GM23338 (cell line): ENCODE measurements around the gene ELOF1. TPM values are rescaled to one million over a fixed set of nuclear protein-coding genes. Genes with fewer than 3 reads are reported as not detected.

ENCODE experiments used
- ATAC-seq: fragments of 200-7000 bp; cut with Tn5 transposase; 3 replicates; pipeline ENCODE4 v1.9.1; 2020
- DNase-seq: peaks from one replicate; pipeline ENCODE4 v3.0.0-alpha.2; 2015; ENCODE audit warnings: low spot score
- H2AFZ ChIP-seq: fragments of 200-600 bp; sonication (generic); 2 replicates; pipeline ENCODE4 v1.8.0; 2016; ENCODE audit warnings: antibody characterized with exemption, mild to moderate bottlenecking, moderate library complexity
- H3F3A ChIP-seq: fragments of 200-600 bp; sonication (generic); replicated peaks from 2 replicates; pipeline ENCODE4 v1.8.0; 2017; ENCODE audit warnings: antibody characterized with exemption, mixed run types, low read depth
- H3K27ac ChIP-seq: fragments of 200-600 bp; sonication (generic); 2 replicates; pipeline ENCODE4 v1.6.1; 2016; ENCODE audit warnings: low read depth
- H3K27me3 ChIP-seq: fragments of 200-600 bp; sonication (generic); 2 replicates; pipeline ENCODE4 v1.8.0; 2016; ENCODE audit warnings: mild to moderate bottlenecking, mixed run types, moderate library complexity; ENCODE audit not compliant: insufficient read depth
- H3K36me3 ChIP-seq: fragments of 200-600 bp; sonication (generic); 2 replicates; pipeline ENCODE4 v1.8.0; 2016; ENCODE audit warnings: mild to moderate bottlenecking; ENCODE audit not compliant: insufficient read depth
- H3K4me1 ChIP-seq: fragments of 200-600 bp; sonication (generic); 2 replicates; pipeline ENCODE4 v1.8.0; 2016; ENCODE audit warnings: mild to moderate bottlenecking, moderate library complexity; ENCODE audit not compliant: insufficient read depth
- H3K4me2 ChIP-seq: fragments of 200-600 bp; sonication (generic); 2 replicates; pipeline ENCODE4 v1.7.1; 2017; ENCODE audit warnings: mixed run types
- H3K4me3 ChIP-seq: fragments of 200-600 bp; sonication (generic); 2 replicates; pipeline ENCODE4 v1.6.1; 2016; ENCODE audit warnings: mixed run types
- H3K79me2 ChIP-seq: fragments of 200-600 bp; sonication (generic); replicated peaks from 2 replicates; pipeline ENCODE4 v1.8.0; 2017; ENCODE audit warnings: mild to moderate bottlenecking; ENCODE audit not compliant: insufficient read depth
- H3K9me2 ChIP-seq: fragments of 200-600 bp; sonication (generic); 2 replicates; pipeline ENCODE4 v1.8.0; 2017; ENCODE audit not compliant: insufficient read depth
- H4K20me1 ChIP-seq: fragments of 200-600 bp; sonication (generic); replicated peaks from 2 replicates; pipeline ENCODE4 v1.8.0; 2017; ENCODE audit warnings: mild to moderate bottlenecking; ENCODE audit not compliant: insufficient read depth
- H3K27ac Mint-ChIP-seq: 2 replicates; pipeline ENCODE4 v1.8.0; 2020; ENCODE audit warnings: inconsistent platforms, mild to moderate bottlenecking, moderate library complexity, mixed read lengths
- H3K27me3 Mint-ChIP-seq: 3 replicates; pipeline ENCODE4 v1.8.0; 2022; ENCODE audit warnings: low read depth, mild to moderate bottlenecking, moderate library complexity, mixed read lengths, inconsistent platforms; ENCODE audit not compliant: insufficient read depth, poor library complexity
- H3K36me3 Mint-ChIP-seq: 3 replicates; pipeline ENCODE4 v1.8.0; 2021; ENCODE audit warnings: low read depth, mild to moderate bottlenecking, inconsistent platforms, moderate library complexity, mixed read lengths
- H3K4me1 Mint-ChIP-seq: 3 replicates; pipeline ENCODE4 v1.8.0; 2020; ENCODE audit warnings: mild to moderate bottlenecking, inconsistent platforms, mixed read lengths
- H3K4me3 Mint-ChIP-seq: 3 replicates; pipeline ENCODE4 v1.8.0; 2021; ENCODE audit warnings: moderate library complexity, mild to moderate bottlenecking, inconsistent platforms, mixed read lengths
- H3K9me3 Mint-ChIP-seq: 3 replicates; pipeline ENCODE4 v1.8.0; 2020; ENCODE audit warnings: moderate library complexity, mild to moderate bottlenecking, inconsistent platforms, mixed read lengths
- CREB1 ChIP-seq: fragments of 250-450 bp; sonication (Bioruptor Pico); IDR thresholded peaks from 2 replicates; pipeline ENCODE4 v1.5.0; 2020; ENCODE audit warnings: low read depth, mild to moderate bottlenecking, moderate library complexity
- STAT1 ChIP-seq: IDR thresholded peaks from one replicate; pipeline ENCODE4 v1.6.1; 2016; ENCODE audit warnings: antibody characterized with exemption; ENCODE audit not compliant: unreplicated experiment
- ZNF114 ChIP-seq: fragments of 250-450 bp; sonication (Bioruptor Pico); IDR thresholded peaks from 2 replicates; pipeline ENCODE4 v1.5.0; 2020; ENCODE audit warnings: mild to moderate bottlenecking, moderate library complexity
- ZNF331 ChIP-seq: fragments of 250-450 bp; sonication (Bioruptor Pico); IDR thresholded peaks from 2 replicates; pipeline ENCODE4 v1.5.0; 2020; ENCODE audit warnings: low read depth, mild to moderate bottlenecking, moderate library complexity
- polyA plus RNA-seq: library from polyadenylated mRNA; unstranded; fragments of >200 nt; fragmentation: Nextera tagmentation; extraction: Ambion mirVana; gene quantifications from 2 replicates; pipeline ENCODE4 v1.2.1, GENCODE V29; 2016
- total RNA-seq: library from RNA; depleted of rRNA; stranded (reverse); fragments of >200 nt; shearing (Covaris generic); gene quantifications from 2 replicates; pipeline ENCODE4 v1.2.3, GENCODE V29; 2014
- TF ChIP-seq, protein P1 (sequence below): IDR thresholded peaks from one replicate; pipeline ENCODE4 v1.6.1; 2018; ENCODE audit warnings: antibody characterized with exemption; ENCODE audit not compliant: unreplicated experiment
- TF ChIP-seq, protein P2 (sequence below): IDR thresholded peaks from 2 replicates; pipeline ENCODE4 v1.6.1; 2016; ENCODE audit warnings: antibody characterized with exemption
- TF ChIP-seq, protein P3 (sequence below), 2 experiments: fragments of 200-600 bp in 1 of 2; sonication (generic) in 1 of 2; conservative IDR thresholded peaks; 2 replicates each; pipeline versions ENCODE4 v1.5.1 to v1.6.1; 2016 to 2017; ENCODE audit warnings: antibody characterized with exemption in 2 of 2, low read depth in 2 of 2, mild to moderate bottlenecking in 2 of 2, moderate library complexity in 1 of 2
- TF ChIP-seq, protein P4 (sequence below): fragments of 250-450 bp; sonication (Bioruptor Pico); IDR thresholded peaks from 2 replicates; pipeline ENCODE4 v1.5.0; 2020; ENCODE audit warnings: mild to moderate bottlenecking, moderate library complexity

ELOF1 gene
- total and polyA plus RNA-seq, 2 experiments from 2014 or later = 73.3 to 103 TPM

DNA sequence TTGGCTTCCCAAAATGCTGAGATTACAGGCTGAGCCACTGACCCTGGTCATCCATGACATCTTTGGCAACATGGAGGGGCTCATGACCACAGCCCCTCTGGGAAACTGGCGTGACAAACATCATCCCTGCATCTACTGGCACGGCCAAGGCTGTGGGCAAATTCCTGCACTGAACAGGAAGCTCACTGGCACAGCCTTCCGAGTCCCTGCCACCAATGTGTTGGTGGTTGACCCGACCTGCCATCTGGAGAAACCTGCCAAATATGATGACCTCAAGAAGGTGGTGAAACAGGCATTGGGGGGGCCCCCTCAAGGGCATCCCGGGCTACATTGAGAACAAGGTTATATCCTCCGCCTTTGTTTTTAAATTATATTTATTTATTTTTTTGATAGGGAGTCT, 27.3 kb upstream of the ELOF1 start (continued):
- TF ChIP-seq, protein P1, sequence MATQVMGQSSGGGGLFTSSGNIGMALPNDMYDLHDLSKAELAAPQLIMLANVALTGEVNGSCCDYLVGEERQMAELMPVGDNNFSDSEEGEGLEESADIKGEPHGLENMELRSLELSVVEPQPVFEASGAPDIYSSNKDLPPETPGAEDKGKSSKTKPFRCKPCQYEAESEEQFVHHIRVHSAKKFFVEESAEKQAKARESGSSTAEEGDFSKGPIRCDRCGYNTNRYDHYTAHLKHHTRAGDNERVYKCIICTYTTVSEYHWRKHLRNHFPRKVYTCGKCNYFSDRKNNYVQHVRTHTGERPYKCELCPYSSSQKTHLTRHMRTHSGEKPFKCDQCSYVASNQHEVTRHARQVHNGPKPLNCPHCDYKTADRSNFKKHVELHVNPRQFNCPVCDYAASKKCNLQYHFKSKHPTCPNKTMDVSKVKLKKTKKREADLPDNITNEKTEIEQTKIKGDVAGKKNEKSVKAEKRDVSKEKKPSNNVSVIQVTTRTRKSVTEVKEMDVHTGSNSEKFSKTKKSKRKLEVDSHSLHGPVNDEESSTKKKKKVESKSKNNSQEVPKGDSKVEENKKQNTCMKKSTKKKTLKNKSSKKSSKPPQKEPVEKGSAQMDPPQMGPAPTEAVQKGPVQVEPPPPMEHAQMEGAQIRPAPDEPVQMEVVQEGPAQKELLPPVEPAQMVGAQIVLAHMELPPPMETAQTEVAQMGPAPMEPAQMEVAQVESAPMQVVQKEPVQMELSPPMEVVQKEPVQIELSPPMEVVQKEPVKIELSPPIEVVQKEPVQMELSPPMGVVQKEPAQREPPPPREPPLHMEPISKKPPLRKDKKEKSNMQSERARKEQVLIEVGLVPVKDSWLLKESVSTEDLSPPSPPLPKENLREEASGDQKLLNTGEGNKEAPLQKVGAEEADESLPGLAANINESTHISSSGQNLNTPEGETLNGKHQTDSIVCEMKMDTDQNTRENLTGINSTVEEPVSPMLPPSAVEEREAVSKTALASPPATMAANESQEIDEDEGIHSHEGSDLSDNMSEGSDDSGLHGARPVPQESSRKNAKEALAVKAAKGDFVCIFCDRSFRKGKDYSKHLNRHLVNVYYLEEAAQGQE = no peak
- TF ChIP-seq STAT1 (no peak), ZNF114 (CRISPR knock-in tag) (no peak)
- TF ChIP-seq, protein P2, sequence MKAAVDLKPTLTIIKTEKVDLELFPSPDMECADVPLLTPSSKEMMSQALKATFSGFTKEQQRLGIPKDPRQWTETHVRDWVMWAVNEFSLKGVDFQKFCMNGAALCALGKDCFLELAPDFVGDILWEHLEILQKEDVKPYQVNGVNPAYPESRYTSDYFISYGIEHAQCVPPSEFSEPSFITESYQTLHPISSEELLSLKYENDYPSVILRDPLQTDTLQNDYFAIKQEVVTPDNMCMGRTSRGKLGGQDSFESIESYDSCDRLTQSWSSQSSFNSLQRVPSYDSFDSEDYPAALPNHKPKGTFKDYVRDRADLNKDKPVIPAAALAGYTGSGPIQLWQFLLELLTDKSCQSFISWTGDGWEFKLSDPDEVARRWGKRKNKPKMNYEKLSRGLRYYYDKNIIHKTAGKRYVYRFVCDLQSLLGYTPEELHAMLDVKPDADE = no peak

DNA sequence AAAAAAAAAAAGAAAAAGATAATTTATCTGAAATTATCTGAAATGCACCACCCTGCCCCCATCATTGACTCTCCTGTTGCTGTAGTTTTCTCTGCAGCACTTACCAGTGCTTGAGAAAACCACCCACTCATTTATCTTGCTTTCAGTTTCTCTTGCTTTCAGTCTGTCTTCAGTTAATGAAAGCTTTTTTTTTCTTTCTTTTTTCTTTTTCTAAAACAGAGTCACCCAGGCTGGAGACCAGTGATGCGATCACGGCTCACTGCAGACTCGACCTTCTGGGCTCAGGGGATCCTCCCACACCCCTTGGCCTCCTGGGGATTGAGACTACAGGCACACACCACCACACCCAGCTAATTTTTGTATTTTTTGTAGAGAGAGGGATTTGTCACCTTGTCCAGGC, 22.7 kb upstream of the ELOF1 start:
- Histone ChIP-seq H3K27ac (no peak overlapping the region), H2AFZ (no peak overlapping the region), H4K20me1 (no peaks in the 10 kb centered on the region), H3K4me3 (no peak overlapping the region), H3F3A (0 out of 2 replicates have a peak, but pooled peaks cover 3% of the 10 kb centered on the region), H3K79me2 (no peaks in the 10 kb centered on the region), H3K4me1 (no peaks in the 10 kb centered on the region), H3K4me2 (no peak overlapping the region), H3K27me3 (peaks cover 6% of the 10 kb centered on the region; the same call in 1 of the 2 replicates), H3K9me2 (no peaks in the 10 kb centered on the region), H3K36me3 (no peaks in the 10 kb centered on the region)
- Mint-ChIP-seq H3K4me1 (peaks cover 9% of the 10 kb centered on the region; the same call in 1 of the 3 replicates), H3K27me3 (peaks cover 17% of the 10 kb centered on the region), H3K36me3 (no peaks in the 10 kb centered on the region), H3K4me3 (no peak overlapping the region), H3K27ac (no peak overlapping the region), H3K9me3 (no peaks in the 10 kb centered on the region)
- ATAC-seq = no peak
- no peak for DNase-seq
- TF ChIP-seq ZNF114 (CRISPR knock-in tag) = no peak
- TF ChIP-seq, protein P3, sequence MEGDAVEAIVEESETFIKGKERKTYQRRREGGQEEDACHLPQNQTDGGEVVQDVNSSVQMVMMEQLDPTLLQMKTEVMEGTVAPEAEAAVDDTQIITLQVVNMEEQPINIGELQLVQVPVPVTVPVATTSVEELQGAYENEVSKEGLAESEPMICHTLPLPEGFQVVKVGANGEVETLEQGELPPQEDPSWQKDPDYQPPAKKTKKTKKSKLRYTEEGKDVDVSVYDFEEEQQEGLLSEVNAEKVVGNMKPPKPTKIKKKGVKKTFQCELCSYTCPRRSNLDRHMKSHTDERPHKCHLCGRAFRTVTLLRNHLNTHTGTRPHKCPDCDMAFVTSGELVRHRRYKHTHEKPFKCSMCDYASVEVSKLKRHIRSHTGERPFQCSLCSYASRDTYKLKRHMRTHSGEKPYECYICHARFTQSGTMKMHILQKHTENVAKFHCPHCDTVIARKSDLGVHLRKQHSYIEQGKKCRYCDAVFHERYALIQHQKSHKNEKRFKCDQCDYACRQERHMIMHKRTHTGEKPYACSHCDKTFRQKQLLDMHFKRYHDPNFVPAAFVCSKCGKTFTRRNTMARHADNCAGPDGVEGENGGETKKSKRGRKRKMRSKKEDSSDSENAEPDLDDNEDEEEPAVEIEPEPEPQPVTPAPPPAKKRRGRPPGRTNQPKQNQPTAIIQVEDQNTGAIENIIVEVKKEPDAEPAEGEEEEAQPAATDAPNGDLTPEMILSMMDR (conservative IDR thresholded peaks at IDR 0.05; ENCODE audit: low read depth in 2 of 2) = no peak
- TF ChIP-seq, protein P4, sequence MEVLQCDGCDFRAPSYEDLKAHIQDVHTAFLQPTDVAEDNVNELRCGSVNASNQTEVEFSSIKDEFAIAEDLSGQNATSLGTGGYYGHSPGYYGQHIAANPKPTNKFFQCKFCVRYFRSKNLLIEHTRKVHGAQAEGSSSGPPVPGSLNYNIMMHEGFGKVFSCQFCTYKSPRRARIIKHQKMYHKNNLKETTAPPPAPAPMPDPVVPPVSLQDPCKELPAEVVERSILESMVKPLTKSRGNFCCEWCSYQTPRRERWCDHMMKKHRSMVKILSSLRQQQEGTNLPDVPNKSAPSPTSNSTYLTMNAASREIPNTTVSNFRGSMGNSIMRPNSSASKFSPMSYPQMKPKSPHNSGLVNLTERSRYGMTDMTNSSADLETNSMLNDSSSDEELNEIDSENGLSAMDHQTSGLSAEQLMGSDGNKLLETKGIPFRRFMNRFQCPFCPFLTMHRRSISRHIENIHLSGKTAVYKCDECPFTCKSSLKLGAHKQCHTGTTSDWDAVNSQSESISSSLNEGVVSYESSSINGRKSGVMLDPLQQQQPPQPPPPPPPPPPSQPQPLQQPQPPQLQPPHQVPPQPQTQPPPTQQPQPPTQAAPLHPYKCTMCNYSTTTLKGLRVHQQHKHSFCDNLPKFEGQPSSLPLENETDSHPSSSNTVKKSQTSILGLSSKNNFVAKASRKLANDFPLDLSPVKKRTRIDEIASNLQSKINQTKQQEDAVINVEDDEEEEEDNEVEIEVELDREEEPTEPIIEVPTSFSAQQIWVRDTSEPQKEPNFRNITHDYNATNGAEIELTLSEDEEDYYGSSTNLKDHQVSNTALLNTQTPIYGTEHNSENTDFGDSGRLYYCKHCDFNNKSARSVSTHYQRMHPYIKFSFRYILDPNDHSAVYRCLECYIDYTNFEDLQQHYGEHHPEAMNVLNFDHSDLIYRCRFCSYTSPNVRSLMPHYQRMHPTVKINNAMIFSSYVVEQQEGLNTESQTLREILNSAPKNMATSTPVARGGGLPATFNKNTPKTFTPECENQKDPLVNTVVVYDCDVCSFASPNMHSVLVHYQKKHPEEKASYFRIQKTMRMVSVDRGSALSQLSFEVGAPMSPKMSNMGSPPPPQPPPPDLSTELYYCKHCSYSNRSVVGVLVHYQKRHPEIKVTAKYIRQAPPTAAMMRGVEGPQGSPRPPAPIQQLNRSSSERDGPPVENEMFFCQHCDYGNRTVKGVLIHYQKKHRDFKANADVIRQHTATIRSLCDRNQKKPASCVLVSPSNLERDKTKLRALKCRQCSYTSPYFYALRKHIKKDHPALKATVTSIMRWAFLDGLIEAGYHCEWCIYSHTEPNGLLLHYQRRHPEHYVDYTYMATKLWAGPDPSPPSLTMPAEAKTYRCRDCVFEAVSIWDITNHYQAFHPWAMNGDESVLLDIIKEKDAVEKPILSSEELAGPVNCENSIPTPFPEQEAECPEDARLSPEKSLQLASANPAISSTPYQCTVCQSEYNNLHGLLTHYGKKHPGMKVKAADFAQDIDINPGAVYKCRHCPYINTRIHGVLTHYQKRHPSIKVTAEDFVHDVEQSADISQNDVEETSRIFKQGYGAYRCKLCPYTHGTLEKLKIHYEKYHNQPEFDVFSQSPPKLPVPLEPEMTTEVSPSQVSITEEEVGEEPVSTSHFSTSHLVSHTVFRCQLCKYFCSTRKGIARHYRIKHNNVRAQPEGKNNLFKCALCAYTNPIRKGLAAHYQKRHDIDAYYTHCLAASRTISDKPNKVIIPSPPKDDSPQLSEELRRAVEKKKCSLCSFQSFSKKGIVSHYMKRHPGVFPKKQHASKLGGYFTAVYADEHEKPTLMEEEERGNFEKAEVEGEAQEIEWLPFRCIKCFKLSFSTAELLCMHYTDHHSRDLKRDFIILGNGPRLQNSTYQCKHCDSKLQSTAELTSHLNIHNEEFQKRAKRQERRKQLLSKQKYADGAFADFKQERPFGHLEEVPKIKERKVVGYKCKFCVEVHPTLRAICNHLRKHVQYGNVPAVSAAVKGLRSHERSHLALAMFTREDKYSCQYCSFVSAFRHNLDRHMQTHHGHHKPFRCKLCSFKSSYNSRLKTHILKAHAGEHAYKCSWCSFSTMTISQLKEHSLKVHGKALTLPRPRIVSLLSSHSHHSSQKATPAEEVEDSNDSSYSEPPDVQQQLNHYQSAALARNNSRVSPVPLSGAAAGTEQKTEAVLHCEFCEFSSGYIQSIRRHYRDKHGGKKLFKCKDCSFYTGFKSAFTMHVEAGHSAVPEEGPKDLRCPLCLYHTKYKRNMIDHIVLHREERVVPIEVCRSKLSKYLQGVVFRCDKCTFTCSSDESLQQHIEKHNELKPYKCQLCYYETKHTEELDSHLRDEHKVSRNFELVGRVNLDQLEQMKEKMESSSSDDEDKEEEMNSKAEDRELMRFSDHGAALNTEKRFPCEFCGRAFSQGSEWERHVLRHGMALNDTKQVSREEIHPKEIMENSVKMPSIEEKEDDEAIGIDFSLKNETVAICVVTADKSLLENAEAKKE (CRISPR knock-in tag) = no peak
- TF ChIP-seq ZNF331 (CRISPR knock-in tag) = no peak
- no peak for TF ChIP-seq CREB1 (CRISPR knock-in tag)
- TF ChIP-seq, protein P1 = no peak
